Kidney (tissue), 14 donors: Measurements from ENCODE around the gene SLC5A10. TPM values are rescaled to one million over a fixed set of nuclear protein-coding genes. Genes with fewer than 3 reads are reported as not detected.
A peak's percentile ranks its signal among the peaks of the same experiment; 100 is the strongest.

Source experiments
- DNase-seq, 5 donors: peaks; one replicate each; pipeline ENCODE4 v3.0.0-alpha.2; 2013 to 2020
- FAIRE-seq: peaks from 2 replicates; lab custom pipeline; 2012; peaks lifted over from hg19 to GRCh38; lab: Jason Lieb, UNC
- H3K27ac ChIP-seq, 2 donors: one replicate each; pipeline ENCODE4 v1.7.0; 2013; ENCODE audit warnings: low read depth in 2 of 2, low read length in 2 of 2, inconsistent platforms in 1 of 2
- H3K27me3 ChIP-seq: one replicate; pipeline ENCODE4 v1.7.1; 2013; ENCODE audit warnings: low read length, inconsistent platforms; ENCODE audit not compliant: control insufficient read depth, insufficient read depth
- H3K36me3 ChIP-seq, 3 donors: one replicate each; pipeline versions ENCODE4 v1.7.0 to v1.7.1; 2013; ENCODE audit warnings: low read length in 3 of 3, control low read depth in 1 of 3, inconsistent platforms in 1 of 3; ENCODE audit not compliant: insufficient read depth in 3 of 3, control insufficient read depth in 2 of 3
- H3K4me1 ChIP-seq, 3 donors: one replicate each; pipeline versions ENCODE4 v1.7.0 to v1.7.1; 2013; ENCODE audit warnings: low read length in 3 of 3, inconsistent platforms in 1 of 3, low read depth in 1 of 3; ENCODE audit not compliant: control insufficient read depth in 2 of 3, insufficient read depth in 2 of 3
- H3K4me3 ChIP-seq, 3 donors: one replicate each; pipeline versions ENCODE4 v1.7.0 to v1.8.1; 2013; ENCODE audit warnings: low read length in 3 of 3, control low read depth in 1 of 3, inconsistent platforms in 1 of 3
- H3K9ac ChIP-seq, 3 donors: one replicate each; pipeline versions ENCODE4 v1.7.0 to v1.7.1; 2013; ENCODE audit warnings: low read length in 3 of 3, control low read depth in 1 of 3, inconsistent platforms in 1 of 3
- H3K9me3 ChIP-seq, 3 donors: one replicate each; pipeline versions ENCODE4 v1.7.0 to v1.7.1; 2013; ENCODE audit warnings: low read length in 3 of 3, control low read depth in 1 of 3, inconsistent platforms in 1 of 3; ENCODE audit not compliant: control insufficient read depth in 2 of 3, insufficient read depth in 1 of 3
- intact Hi-C: fragments of 100-400 bp; cut with DNase I; formaldehyde crosslinking; loops from one replicate; pipeline ENCODE4 v1.11.1; 2022
- polyA plus RNA-seq: library from polyadenylated mRNA; stranded (reverse); fragments of 350-450 nt; fragmentation: Illumina TruSeq; extraction: RNeasy Lipid Tissue Mini Kit (QIAGEN cat#74804); gene quantifications from one replicate; pipeline ENCODE4 v1.2.3, GENCODE V29; 2014; ENCODE audit warnings: low read depth, low replicate concordance; ENCODE audit not compliant: insufficient read depth
- total RNA-seq: library from RNA; stranded (reverse); fragmentation: NEBNext Ultra II Directional; extraction: Animal tissue kit (Norgen Biotek cat#: 25700); gene quantifications from one replicate; pipeline ENCODE4 v1.2.1, GENCODE V29; 2021
- TF ChIP-seq, protein P1 (sequence below): IDR thresholded peaks from 3 replicates; pipeline ENCODE4 v1.5.1; 2012; ENCODE audit warnings: mild to moderate bottlenecking, moderate library complexity, borderline replicate concordance; ENCODE audit not compliant: insufficient read depth; ENCODE audit errors: extremely low read depth
- donor health status: control.
- donor health status: control.
- donor health status: control.
- donor health status: control.
- donor health status: control.
- donor health status: DM: yes; HTN: yes; CAD: no.
- donor health status: Normal renal cell carcinoma (clear cell type).

Gene SLC5A10
- total and polyA plus RNA-seq, 2 donors from 2014 or later = 9.7 to 16.5 TPM

DNA sequence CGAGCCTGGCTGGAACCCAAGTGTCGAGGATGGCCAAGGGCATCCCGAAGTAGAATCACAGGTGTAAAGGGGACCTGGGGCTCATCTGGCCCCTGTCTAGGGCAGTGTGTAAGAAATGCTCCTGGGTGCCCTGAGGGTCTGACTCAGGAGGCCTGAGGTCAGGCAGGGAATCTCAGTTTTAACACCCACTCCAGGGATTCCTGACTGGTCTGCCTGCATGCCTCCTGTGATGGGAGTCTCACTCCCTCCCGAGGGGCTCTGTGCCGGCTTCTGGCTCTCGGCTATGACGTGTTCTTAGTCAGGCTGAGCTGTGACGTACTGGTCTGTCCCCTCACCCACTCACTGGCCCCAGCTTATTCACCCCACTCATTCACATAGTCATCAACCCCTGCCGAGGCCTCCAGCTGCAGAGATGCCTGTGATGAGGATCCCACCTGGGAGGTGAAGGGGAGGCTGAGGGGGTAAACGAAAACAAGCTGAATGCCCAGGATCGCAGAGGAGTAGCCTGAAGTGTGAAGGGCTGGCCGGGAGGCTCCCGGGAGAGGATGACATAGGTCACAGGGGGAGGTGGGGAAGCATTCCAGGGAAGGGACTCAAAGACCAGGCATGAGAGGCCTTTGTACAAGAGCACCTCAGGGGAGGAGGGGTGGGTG lies 28.8 kb downstream of the SLC5A10 start:
- no peaks in the 10 kb centered on the region for H3K9me3 ChIP-seq
- intact Hi-C loops = no loop called here
- H3K4me3 ChIP-seq = no peak overlapping the region
- H3K4me1 ChIP-seq = peaks cover 0 to 11% (median 8%) of the 10 kb centered on the region in 3 donors
- peak overlapping the region in 1 of 2 donors; percentile 76 for H3K27ac ChIP-seq
- TF ChIP-seq, protein P1, sequence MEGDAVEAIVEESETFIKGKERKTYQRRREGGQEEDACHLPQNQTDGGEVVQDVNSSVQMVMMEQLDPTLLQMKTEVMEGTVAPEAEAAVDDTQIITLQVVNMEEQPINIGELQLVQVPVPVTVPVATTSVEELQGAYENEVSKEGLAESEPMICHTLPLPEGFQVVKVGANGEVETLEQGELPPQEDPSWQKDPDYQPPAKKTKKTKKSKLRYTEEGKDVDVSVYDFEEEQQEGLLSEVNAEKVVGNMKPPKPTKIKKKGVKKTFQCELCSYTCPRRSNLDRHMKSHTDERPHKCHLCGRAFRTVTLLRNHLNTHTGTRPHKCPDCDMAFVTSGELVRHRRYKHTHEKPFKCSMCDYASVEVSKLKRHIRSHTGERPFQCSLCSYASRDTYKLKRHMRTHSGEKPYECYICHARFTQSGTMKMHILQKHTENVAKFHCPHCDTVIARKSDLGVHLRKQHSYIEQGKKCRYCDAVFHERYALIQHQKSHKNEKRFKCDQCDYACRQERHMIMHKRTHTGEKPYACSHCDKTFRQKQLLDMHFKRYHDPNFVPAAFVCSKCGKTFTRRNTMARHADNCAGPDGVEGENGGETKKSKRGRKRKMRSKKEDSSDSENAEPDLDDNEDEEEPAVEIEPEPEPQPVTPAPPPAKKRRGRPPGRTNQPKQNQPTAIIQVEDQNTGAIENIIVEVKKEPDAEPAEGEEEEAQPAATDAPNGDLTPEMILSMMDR = no peak
- H3K36me3 ChIP-seq = no peaks in the 10 kb centered on the region
- H3K9ac ChIP-seq = no peak overlapping the region
- DNase-seq (peak in 4 of 5 donors; percentile 83 to 87 (median 86)), FAIRE-seq (no peak)
- no peaks in the 10 kb centered on the region for H3K27me3 ChIP-seq

DNA sequence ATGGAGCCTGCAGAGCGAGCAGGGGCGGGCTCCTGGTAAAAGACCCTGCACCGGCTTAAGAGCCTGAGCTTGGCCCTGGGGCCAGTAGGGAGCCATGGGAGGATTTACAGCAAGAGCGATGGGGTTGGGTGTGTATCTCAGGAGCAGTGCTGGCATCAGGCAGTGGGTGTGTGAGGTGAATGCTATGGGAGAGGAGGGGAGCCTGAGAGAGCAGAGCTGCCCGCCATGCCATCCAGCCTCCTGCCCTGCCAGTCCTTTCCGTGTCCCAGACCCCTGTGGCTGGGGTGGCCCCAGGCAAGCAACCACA lies 29.3 kb downstream of the SLC5A10 start:
- H3K9me3 ChIP-seq = no peaks in the 10 kb centered on the region
- TF ChIP-seq, protein P1 = no peak
- H3K27me3 ChIP-seq = no peaks in the 10 kb centered on the region
- no peak overlapping the region for H3K4me3 ChIP-seq
- peak overlapping the region in 1 of 2 donors; percentile 76 for H3K27ac ChIP-seq
- no peak for DNase-seq
- no peak for FAIRE-seq
- no peak overlapping the region for H3K9ac ChIP-seq
- H3K36me3 ChIP-seq = no peaks in the 10 kb centered on the region
- intact Hi-C loops = no loop called here
- peaks cover 0 to 11% (median 8%) of the 10 kb centered on the region in 3 donors for H3K4me1 ChIP-seq

DNA sequence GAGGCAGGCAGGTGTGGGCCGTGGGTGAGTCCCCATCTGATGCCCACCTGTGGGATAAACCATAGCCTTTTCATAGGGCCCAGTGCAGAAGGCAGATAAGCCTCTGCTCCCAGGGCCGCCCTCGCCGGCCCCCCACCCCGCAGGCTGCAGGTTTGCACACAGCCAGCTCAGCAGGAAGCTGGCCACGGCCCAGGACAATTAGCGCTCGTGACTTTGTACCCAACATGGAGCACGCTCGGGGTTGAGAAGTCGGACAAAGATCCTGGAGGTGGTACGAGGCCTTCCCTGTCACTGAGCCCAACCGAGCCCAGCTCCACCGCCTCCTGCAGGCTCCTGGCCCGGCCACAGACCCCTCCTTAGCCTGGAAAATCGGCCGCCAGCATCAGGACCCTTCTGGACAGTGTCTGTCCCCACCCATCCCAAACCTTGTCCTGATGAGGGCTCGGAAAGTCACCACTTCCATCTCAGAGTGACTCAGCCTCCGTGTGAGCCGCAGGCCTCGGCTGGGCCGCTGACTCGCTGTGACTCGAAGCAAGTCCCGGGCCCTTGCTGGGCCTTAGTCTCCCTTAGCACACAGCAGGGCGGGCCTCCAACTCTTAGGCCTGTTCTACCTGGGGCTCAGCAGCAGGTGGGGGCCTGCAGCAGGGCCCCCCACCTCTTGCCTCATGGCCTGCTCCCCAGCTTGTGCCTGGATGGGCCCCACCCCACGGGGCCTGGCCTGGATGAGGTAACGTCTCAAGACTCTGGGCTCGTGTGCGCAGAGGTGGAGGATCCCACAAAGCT lies 29.9 kb downstream of the SLC5A10 start:
- intact Hi-C loops = no loop called here
- Histone ChIP-seq H3K9ac (peak overlapping the region in 1 of 3 donors; percentile 26), H3K4me3 (no peak overlapping the region), H3K4me1 (peaks cover 0 to 11% (median 8%) of the 10 kb centered on the region in 3 donors), H3K27me3 (no peaks in the 10 kb centered on the region), H3K9me3 (no peaks in the 10 kb centered on the region), H3K27ac (peak overlapping the region; percentile 54 to 76), H3K36me3 (no peaks in the 10 kb centered on the region)
- TF ChIP-seq, protein P1 = no peak
- DNase-seq (peak in 3 of 5 donors; percentile 36 to 65 (median 43)), FAIRE-seq (no peak)
